GM18517 (cell line): ENCODE results near the gene RFX1.

Source experiments
- ATAC-seq: cut with Tn5 transposase; IDR thresholded peaks from one replicate; pipeline ENCODE4 v1.9.1; 2021; ENCODE audit warnings: mild to moderate bottlenecking, moderate library complexity; ENCODE audit not compliant: unreplicated experiment

The RFX1 gene

DNA sequence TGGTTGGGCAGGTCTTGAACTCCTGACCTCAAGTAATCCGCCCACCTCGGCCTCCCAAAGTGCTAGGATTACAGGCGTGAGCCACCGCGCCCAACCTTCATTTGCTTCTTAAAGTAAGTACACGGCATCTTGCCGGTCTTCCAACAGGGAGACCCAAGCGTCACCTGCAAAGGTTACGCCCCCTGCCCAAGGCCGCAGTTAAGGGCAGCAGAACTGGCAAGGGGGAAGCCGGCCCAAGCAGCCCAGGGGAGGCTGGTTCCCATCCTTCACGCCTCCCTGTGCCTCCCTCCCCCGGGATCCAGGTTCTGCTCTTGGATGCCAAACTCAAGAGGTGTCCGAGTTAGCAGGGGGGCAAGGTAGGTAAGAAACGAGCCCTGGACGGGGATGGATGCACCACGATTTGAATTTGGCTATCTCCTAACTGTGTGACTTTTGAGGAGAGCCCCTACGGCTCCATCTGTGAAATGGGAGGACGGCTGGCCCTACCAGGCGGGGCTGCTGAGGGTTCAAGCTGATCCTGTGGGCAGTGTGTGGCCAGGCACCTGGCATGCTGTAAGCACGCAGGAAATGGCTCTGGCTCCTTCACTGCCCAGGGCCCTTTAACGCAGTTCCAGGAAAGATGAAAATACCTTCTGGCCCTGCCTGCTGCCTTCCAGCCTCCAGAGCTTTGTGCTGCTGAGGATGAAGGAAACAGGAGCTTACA is 9.0 kb downstream of the RFX1 start:
- ATAC-seq, result no peak

DNA sequence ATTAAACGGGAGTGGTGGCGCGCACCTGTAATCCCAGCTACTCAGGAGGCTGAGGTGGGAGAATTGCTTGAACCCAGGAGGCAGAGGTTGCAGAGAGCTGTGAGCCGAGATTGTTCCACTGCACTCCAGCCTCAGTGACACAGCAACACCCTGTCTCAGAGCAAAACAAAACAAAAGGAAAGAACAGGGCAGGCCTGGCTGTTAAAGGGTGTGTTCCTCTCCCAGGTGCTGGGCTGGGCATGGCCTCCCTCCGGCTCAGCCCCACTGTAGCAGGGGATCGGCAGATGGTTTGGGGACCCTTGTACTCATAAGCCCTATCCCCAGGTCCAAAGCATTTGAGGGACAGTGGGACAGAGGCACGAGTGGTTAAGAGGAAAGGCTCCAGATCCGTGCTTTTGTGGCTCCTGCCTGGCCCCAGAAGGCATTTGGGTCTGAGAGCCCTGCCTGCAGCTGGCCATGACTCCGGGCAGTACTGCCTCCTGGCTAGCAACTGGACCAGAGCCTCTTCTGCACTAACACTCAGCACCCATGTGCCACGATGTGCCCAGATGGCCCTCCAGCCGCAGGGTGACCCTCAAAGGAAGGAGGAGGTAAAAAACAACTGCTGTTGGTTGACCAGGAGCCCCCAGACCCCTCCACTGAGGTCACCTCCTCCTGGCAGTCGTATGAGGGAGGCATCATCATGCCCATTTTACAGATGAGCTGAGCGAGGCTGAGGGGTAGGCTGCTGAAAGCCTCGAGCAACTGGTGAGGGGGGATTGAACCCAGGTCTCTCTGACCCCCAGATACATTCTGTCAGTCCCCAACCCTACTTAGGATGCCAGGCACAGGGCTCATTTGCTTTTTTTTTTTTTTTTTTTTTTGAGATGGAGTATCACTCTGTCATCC is 10.0 kb downstream of the RFX1 start:
- ATAC-seq, result no peak

DNA sequence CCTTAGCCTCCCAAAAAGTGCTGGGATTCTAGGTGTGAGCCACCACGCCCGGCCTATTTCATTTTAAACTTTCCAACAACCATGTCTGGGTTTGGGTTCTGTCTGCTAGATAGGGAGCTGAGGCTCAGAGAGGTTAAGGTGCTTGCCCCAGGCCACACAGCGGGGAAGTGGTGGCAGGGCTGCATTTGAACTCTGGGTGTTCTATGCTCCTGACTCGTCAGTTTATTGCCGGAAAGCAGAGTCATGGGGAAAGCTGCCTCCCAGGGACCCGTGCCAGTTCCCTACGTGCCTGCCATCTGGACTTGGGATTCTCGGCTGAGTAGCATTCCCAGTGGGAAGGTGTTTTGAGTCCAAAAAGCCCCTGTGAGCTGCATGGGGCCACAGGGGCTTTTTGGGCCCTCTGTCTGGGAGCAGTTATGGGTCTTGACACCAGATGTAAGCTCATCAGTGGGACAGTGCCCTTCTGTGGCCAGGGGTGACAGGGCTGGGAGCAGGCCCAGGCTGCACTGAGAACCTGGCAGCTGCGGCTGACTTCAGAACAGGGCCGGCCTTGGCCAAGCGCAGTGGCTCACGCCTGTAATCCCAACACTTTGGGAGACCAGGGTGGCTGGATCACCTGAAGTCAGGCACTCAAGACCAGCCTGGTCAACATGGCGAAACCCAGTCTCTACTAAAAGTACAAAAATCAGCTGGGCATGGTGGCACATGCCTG is 10.9 kb downstream of the RFX1 start:
- ATAC-seq, result no peak

DNA sequence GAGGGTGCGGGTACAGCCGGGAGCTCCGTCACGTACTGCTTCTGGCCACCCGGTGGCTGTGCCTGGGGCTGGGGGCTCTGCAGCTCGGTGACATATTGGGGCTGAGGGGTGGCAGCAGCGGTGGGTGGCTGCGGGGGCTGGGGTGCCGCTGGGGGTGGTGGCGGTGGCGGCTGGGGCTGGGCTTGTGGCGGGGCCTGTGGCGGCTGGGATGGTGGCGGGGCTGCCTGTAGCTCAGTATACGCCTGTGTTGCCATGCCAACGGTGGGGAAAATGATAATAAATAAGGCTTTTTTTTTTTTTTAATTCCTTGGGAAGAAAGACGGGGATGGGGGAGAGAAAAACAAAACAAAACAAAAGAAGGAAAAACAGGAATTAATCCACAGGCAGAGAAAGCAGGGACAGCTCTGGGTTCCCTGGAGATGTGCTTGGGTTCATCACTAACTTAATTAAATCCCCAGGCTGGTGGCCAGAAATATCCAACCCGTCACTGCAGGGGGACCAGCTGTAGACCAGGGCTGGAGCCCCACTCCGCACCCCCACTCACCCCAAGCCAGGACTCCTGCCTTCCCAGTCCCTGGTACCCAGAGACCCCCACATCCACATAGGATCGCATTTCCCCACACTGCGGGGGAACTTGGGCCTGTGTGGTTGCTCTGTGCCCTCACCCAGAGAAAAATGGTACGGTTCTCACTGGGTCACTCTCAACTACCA is 12.4 kb downstream of the RFX1 start:
- no peak for ATAC-seq

DNA sequence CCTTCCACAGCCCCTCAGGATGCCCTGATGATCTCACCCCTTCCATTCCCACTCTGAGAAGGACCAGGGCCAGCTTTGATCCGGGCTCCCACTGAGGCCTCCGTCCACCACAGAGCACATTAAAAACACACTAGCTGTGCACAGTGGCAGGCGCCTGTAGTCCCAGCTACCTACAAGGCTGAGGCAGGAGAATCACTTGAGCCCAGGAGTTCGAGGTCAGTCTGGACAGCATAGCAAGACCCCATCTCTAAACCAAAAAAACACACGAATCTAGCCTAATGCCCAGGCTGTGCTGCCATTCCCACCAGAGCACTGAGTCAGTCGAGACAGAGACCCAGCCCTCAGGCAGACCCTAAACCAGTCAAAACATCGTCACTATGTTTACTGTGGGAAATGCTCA is 14.1 kb downstream of the RFX1 start:
- ATAC-seq, result no peak

DNA sequence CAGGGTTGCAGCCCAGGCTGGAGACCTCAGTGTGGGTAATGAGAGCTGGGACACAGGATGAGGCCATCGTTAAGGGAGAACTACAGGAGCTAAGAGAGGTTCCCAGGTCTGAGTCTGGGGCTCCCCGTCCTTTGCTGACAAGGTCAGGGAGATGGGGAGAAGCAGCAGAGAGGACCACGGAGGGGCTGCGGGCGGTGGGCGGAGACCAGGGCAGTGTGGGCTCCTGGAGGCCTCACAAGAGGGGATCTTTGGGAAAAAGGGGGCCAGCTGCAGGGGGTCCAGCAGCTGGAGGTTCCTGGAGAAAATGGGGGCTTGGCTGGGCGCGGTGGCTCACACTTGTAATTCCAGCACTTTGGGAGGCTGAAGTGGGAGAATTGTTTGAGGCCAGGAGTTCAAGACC is 16.0 kb downstream of the RFX1 start:
- no peak for ATAC-seq

DNA sequence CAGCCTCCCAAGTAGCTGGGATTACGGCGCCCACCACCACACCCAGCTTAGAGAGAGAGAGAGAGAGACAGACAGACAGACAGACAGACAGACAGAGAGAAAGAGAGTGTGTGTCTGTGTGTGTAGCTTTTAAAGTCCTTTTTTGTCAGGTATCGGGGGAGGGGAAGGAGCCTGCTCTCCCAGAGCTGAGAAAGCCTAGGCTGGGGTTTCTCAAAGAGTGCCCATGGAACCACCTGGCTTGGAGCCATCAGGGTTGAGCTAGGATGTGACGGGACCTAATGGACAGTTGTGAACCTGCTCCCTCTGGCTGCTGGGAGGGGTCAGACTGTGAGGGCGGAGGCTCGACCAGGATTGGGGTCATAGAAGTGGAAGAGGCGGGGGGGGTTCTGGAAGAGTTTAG is 16.6 kb downstream of the RFX1 start:
- no peak for ATAC-seq

DNA sequence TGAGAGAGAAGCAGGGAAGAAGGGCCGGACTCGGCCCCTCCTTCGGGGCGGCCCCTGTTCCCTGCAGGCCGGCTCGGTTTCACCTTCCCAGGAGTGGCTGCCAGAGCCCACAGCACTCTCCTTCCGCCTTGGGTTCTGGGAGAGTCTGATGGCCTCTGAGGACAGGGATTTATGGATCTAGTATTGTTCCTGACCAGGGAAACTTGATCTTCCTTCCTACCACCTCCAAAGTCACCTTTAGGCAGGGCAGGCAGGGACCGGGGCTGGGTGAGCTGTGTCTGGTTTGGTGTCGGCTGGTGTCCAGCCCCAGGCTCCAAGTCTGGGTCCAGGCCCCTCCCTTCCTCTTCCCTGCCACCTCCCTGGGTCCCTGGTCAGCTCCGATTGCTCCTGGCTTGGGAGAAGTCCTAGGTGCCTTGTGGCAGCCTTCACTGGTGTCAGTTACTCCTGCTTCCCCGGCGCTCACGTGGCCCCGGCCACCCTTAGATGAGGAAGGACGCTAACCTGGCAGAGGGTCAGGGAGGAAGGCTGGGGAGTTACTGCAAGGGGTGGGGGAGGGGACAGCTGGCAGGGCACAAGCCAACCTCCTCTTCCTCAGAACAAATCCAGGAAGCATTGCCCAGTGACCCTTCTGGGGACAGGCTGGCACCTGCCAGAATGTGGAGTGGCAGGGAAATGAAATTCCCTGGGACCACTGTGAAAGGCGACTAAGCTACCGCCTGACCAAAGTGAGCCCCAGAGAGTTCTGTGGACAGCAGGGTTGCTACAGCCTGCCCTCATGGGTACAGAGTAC is 18.8 kb downstream of the RFX1 start:
- no peak for ATAC-seq

DNA sequence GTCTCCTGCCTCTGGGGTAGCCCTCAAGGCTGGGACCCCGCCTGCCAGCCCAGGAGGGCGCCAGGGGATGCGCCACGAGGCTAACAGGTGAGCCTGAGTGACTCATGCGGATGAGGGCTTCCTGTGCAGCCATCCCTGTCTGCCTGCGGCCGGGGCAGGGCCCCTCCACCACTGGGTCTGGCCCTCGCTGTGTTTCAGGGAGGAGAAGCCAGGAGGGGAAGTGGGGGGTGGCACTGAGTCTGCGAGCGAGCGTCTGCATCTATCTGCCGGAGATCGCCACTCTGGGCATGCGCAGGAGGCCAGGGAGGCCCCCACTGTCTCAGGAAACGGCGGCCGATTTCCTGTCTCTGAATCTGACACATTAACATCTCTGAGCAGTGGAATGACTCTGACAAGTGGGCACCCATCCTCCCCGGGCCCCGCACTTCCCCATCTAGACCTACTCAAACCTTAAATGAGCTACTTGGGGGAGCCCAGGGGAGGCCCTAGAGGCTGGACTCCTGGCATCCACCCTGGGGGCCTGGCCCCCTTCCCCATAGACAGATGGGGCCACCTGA is 19.7 kb downstream of the RFX1 start:
- ATAC-seq, result peak; percentile 75

DNA sequence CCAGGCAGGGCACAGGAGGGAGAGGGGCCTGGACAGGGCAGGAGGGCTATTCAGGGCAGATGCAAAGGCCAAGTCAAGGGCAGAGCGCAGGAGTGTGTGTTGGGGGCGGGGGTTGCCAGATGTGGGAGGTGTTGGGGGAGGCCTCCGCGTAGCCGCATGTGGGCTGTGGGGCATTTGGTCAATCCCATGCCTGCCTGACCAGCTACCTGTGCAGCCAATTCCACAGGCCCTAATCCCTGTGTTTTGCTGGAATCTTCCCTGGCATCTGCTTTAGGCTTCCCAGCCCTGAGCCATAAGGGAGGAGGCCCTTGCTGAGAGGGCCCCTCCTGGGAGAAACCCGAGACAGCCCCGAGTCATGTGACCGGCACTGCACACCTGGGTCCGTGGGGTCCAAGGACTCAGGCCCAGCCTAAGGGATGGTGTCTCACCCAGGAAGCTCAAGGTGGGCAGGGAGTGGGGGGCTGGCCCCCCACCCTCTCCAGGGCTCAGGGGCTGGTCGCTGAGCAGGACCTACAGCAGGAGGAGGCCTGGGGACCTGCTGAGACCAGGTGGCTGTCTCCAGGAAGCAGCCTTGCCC is 20.3 kb downstream of the RFX1 start:
- ATAC-seq, result peak; percentile 19

DNA sequence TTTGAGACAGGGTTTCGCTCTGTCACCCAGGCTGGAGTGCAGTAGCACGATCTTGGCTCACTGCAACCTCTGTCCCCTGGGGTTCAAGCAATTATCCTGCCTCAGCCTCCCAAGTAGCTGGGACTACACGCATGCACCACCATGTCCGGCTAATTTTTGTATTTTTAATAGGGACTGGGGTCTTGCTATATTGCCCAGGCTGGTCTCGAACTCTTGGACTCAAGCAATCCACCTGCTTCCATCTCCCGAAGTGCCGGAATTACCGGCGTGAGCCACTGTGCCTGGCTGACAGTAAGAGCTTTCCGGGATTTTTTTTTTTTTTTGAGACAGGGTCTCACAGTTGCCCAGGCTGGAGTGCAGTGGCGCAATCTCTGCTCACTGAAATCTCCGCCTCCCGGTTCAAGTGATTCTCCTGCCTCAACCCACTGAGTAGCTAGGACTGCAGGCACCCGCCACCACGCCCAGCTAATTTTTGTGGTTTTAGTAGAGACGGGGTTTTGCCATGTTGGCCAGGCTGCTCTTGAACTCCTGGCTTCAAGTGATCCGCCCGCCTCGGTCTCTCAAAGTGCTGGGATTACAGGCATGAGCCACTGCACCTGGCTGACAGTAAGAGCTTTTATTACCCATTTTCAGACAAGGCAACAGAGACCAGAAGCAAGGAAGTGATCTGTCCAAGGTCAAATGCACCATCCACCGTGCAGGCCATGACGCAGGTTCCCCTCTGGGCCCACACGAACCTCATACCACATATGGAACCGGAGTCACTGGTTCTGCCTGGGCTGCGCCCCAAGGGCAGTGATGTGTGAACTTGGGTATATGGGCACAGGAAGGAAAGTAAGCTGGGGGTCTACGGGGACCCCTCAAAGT is 21.0 kb downstream of the RFX1 start:
- ATAC-seq, result no peak

DNA sequence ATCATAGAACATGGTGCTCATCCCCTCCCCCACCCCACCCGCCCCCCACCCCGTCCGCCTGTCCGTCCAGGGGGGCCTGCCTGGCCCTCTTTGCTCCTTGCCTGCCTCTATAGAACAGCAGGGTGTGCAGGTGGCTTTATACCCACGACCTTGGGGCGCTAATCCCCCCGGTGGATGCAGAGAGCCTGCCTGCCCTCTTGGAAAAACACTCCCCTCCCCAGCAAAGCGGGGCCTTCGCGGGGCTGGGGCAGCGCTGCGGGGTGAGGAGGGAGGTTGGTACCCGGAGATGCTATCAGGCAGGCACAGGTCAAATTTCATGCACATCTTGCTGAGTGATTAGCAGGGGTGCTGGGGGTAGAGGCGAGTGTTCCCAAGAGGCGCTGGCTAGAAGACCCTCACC is 21.9 kb downstream of the RFX1 start:
- no peak for ATAC-seq

DNA sequence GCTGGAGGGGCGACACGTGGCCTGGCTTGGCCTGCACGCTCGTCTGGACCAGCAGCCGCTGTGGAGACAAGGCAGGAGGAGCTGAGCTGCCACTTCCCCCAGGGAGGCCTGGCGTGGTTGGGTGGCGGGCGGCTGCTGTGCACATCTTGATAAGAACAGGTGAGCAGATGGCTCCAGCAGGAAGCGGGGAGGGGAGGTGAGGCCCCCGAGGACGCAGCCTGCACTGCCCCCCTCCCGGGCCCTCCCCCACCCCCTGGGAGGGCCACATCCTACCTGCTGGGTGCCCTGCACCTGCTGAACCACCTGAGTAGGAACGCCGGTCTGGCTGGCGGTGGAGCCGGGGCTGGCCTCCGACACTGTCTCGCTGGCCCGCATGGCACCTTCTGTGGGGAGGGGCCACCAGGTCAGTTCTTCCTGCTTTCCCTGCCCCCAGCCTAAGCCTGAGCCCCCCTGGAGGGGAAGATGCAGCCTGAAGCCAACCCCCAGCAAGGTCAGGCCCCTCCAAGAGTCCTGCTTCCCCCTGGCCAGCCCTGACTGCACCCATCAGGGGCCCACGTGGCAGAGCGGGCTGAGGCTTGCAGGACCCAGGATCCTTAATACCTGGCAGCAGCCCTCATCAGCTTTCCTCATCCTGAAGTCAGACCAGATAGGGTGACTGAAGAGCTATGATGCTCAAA is 22.8 kb downstream of the RFX1 start:
- ATAC-seq, result no peak

DNA sequence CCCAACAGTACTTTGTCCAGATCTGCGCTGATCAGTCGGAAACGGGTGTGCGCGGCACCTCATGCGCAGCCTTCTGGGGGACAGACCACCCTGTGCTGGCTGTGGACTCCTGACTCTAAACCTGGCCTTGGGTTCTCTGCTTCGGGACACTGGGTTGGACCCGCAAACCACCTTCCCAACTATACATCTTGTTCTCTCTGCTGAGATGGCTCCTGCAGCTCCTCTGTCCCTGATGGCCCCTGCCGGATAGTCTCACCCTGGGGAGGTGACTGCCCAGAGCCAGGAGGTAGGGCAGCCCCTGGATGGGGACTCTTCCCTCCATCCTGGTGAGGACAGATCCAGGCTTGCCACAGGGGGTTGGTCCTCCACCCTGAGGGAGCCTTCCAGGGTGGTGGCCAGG is 23.3 kb downstream of the RFX1 start:
- ATAC-seq, result no peak

DNA sequence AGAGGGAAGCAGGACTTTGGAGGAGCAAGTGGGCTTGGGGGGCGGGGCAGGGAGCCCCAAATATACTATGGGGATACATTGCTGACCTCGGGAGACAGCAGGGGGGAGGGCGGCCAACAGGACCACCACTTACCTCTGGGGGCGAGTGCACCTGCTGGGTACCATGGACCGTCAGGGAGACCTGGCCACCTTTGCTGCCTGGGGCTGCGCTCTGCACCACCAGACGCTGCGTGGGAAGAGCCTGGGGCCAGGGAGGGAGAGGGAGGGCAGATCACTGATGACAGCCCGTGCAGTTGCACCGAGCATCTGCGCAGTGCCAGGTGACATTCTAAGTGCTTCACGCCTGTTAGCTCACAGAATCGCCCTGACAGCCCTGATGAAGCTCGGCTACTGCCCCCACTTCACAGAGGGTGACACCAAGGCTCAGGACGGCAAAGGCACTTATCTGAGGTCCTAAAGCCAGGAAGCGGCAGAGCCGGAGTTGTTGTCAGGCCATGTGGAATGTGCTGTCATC is 24.1 kb downstream of the RFX1 start:
- ATAC-seq, result no peak

DNA sequence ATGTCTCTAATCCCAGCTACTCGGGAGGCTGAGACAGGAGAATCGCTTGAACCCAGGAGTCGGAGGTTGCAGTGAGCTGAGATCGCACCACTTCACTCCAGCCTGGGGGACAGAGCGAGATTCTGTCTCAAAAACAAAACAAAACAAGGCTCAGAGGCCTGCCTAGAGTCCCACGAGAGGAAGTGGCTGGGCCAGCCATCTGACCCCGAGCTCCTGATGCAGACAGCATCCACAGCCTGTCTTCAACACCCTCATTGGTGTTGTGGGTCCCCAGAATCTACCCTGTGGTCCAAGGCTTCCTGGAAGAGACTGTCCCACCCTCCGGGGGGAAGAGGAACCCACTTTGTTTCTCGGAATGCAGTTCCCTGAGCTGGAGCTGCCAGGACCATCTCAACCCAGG is 24.7 kb downstream of the RFX1 start:
- no peak for ATAC-seq

DNA sequence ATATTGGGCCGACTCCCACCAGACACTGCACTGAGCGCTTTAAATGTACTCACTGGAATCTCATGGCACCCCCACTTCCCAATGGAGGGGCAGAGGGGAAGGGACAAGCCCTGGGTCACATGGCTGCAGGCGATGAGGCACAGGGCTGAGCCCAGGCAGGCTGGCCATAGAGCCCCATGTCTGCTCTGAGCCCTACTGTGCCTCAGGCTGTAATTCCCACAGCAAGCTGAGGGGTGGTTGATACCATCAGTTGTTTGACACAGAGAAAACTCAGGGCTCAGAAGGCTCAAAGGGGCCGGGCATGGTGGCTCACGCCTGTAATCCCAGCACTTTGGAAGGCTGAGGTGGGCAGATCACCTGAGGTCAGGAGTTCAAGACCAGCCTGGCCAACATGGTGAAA is 25.1 kb downstream of the RFX1 start:
- ATAC-seq, result no peak

DNA sequence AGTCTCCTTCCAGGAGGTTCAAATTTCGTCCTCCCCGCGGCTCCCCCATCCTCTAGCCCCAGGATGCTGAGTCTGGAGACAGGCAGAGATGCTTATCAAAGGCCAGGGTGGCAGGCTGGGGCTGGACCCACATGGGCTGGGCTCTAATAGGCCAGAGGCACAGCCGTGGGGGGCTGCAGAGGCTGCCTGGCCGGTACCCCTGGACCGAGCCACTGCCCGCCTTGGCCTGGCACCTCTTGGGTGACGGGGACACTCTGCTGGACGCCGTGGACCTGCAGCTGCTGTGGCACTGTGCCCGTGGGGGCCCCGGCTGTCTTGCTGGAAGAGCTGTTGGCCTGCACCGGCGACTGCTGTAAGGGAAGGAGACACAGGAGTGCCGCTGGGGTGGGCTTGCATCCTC is 25.8 kb downstream of the RFX1 start:
- no peak for ATAC-seq
